Endothelial cell (in vitro differentiated cells): Measurements from ENCODE around the gene MARCHF4. TPM values are rescaled to one million over a fixed set of nuclear protein-coding genes. Genes with fewer than 3 reads are reported as not detected.

Source experiments
- total RNA-seq: library from RNA; stranded (reverse); fragmentation: NEBNext Ultra II Directional; extraction: Animal tissue kit (Norgen Biotek cat#: 25700); gene quantifications from one replicate; pipeline ENCODE4 v1.2.1, GENCODE V29; 2021; ENCODE audit not compliant: unreplicated experiment

MARCHF4 gene
- total RNA-seq, 1 donor from 2014 or later, result 0.46 TPM

Other genes starting within 250 kb of the MARCHF4 start
- 39.1 TPM for gene SMARCAL1, start 40.0 kb upstream of the MARCHF4 start, total RNA-seq
- 2,729 TPM for gene RPL37A, start 126.4 kb upstream of the MARCHF4 start, total RNA-seq